CD4-positive, alpha-beta T cell (primary cell): ENCODE results near the gene TLX3. TPM values are rescaled to one million over a fixed set of nuclear protein-coding genes. Genes with fewer than 3 reads are reported as not detected.

Experiments used
- ATAC-seq: fragments of 200-7000 bp; cut with Tn5 transposase; one replicate; pipeline ENCODE4 v1.10.0; 2022; ENCODE audit warnings: mild to moderate bottlenecking; ENCODE audit not compliant: poor library complexity
- CTCF ChIA-PET: fragments of 350-600 bp; sonication (Branson Sonifier 250); formaldehyde crosslinking; loops from one replicate; lab custom pipeline; 2021; ENCODE audit warnings: antibody characterized with exemption, inconsistent platforms; lab: Charles Lee
- POLR2A ChIA-PET: fragments of 350-600 bp; sonication (Branson Sonifier 250); formaldehyde crosslinking; loops from one replicate; lab custom pipeline; 2021; ENCODE audit warnings: antibody characterized with exemption, inconsistent platforms; lab: Charles Lee
- DNase-seq, 14 experiments: peaks; one replicate each; pipeline ENCODE4 v3.0.0-alpha.2; 2013 to 2020; ENCODE audit warnings: mixed read lengths in 2 of 14
- H3K27ac ChIP-seq, 2 donors: one replicate each; pipeline versions ENCODE4 v1.5.1 to v1.7.0; 2013; ENCODE audit warnings: low read length in 2 of 2, low read depth in 1 of 2, mild to moderate bottlenecking in 1 of 2
- H3K27me3 ChIP-seq, 2 experiments: 1 replicate in 1 of 2; 2 replicates in 1 of 2; pipeline versions ENCODE4 v1.6.1 to v1.7.0; 2013; ENCODE audit warnings: low read length in 2 of 2, control low read depth in 1 of 2, mild to moderate bottlenecking in 1 of 2, moderate library complexity in 1 of 2; ENCODE audit not compliant: insufficient read depth in 2 of 2, control insufficient read depth in 1 of 2
- H3K36me3 ChIP-seq: one replicate; pipeline ENCODE4 v1.6.1; 2013; ENCODE audit warnings: low read length, control low read depth; ENCODE audit not compliant: insufficient read depth
- H3K4me1 ChIP-seq: one replicate; pipeline ENCODE4 v1.6.1; 2013; ENCODE audit warnings: low read length, control low read depth; ENCODE audit not compliant: insufficient read depth
- H3K4me3 ChIP-seq: one replicate; pipeline ENCODE4 v1.5.1; 2013; ENCODE audit warnings: mild to moderate bottlenecking, low read length, moderate library complexity
- H3K9me3 ChIP-seq, 2 experiments: 1 replicate in 1 of 2; 2 replicates in 1 of 2; pipeline versions ENCODE4 v1.6.1 to v1.7.0; 2013; ENCODE audit warnings: low read length in 2 of 2, mild to moderate bottlenecking in 2 of 2, control low read depth in 1 of 2, moderate library complexity in 1 of 2; ENCODE audit not compliant: control insufficient read depth in 1 of 2, insufficient read depth in 1 of 2
- H3K27ac Mint-ChIP-seq: one replicate; pipeline ENCODE4 v1.8.0; 2020; ENCODE audit warnings: mixed read lengths
- H3K27me3 Mint-ChIP-seq: one replicate; pipeline ENCODE4 v1.8.0; 2021; ENCODE audit warnings: mixed read lengths
- H3K36me3 Mint-ChIP-seq: one replicate; pipeline ENCODE4 v1.8.0; 2021; ENCODE audit warnings: low read depth, mixed read lengths
- H3K4me1 Mint-ChIP-seq: one replicate; pipeline ENCODE4 v1.8.0; 2021; ENCODE audit warnings: low read depth, mixed read lengths
- H3K4me3 Mint-ChIP-seq: one replicate; pipeline ENCODE4 v1.8.0; 2020; ENCODE audit warnings: mild to moderate bottlenecking, mixed read lengths
- H3K9me3 Mint-ChIP-seq: one replicate; pipeline ENCODE4 v1.8.0; 2020; ENCODE audit warnings: mixed read lengths
- intact Hi-C, 2 experiments: fragments of 100-400 bp; cut with DNase I in 1 of 2; cut with micrococcal nuclease in 1 of 2; formaldehyde crosslinking; loops; one replicate each; pipeline versions ENCODE4 v1.15.1 to v1.9.0; 2023 to 2025; cut with DNase I, micrococcal nuclease
- total RNA-seq, 174 experiments: library from RNA in 2 of 174; stranded (reverse) in 2 of 174; gene quantifications; one replicate each; pipeline ENCODE4 v1.2.3 and lab custom pipeline; 2021 to 2026
- TF ChIP-seq, protein P1 (sequence below): fragments of 200-600 bp; IDR thresholded peaks from one replicate; pipeline ENCODE4 v1.8.0; 2022; ENCODE audit warnings: antibody characterized with exemption, mild to moderate bottlenecking

The TLX3 gene
- total RNA-seq, 2 experiments from 2014 or later, result not detected

DNA sequence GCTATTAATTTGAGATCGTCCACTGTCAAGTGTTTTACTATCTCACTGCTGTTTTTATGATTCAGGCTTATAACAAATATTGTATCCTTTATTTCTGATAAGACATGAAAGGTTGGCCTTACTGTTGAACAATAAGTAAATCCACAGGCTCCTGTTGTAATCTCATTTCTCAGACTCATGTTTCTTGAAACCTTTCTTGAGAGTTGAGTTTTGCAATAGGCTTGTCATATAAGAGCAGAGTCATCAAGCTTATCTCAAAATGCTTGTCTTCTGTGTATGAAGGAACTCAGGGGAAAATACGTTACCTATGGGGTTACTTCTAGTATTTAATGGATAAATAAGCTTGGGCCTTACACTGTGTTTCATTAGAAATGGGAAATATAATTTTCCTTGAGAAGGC, 9.2 kb upstream of the TLX3 start:
- H3K36me3 ChIP-seq, result no peaks in the 10 kb centered on the region
- H3K9me3 ChIP-seq, result no peaks in the 10 kb centered on the region
- Mint-ChIP-seq H3K27me3 (peaks cover 57% of the 10 kb centered on the region), H3K27ac (no peak overlapping the region), H3K9me3 (no peaks in the 10 kb centered on the region), H3K4me1 (no peaks in the 10 kb centered on the region), H3K4me3 (no peak overlapping the region), H3K36me3 (no peaks in the 10 kb centered on the region)
- H3K27me3 ChIP-seq, result peaks cover 15 to 17% of the 10 kb centered on the region in 2 experiments
- POLR2A ChIA-PET, result no interaction called here
- TF ChIP-seq, protein P1, sequence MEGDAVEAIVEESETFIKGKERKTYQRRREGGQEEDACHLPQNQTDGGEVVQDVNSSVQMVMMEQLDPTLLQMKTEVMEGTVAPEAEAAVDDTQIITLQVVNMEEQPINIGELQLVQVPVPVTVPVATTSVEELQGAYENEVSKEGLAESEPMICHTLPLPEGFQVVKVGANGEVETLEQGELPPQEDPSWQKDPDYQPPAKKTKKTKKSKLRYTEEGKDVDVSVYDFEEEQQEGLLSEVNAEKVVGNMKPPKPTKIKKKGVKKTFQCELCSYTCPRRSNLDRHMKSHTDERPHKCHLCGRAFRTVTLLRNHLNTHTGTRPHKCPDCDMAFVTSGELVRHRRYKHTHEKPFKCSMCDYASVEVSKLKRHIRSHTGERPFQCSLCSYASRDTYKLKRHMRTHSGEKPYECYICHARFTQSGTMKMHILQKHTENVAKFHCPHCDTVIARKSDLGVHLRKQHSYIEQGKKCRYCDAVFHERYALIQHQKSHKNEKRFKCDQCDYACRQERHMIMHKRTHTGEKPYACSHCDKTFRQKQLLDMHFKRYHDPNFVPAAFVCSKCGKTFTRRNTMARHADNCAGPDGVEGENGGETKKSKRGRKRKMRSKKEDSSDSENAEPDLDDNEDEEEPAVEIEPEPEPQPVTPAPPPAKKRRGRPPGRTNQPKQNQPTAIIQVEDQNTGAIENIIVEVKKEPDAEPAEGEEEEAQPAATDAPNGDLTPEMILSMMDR, result no peak
- no peak for DNase-seq
- no peak for ATAC-seq
- no peak overlapping the region for H3K27ac ChIP-seq
- H3K4me1 ChIP-seq, result no peaks in the 10 kb centered on the region
- no peak overlapping the region for H3K4me3 ChIP-seq
- intact Hi-C loops, result no loop called here
- CTCF ChIA-PET, result no interaction called here

DNA sequence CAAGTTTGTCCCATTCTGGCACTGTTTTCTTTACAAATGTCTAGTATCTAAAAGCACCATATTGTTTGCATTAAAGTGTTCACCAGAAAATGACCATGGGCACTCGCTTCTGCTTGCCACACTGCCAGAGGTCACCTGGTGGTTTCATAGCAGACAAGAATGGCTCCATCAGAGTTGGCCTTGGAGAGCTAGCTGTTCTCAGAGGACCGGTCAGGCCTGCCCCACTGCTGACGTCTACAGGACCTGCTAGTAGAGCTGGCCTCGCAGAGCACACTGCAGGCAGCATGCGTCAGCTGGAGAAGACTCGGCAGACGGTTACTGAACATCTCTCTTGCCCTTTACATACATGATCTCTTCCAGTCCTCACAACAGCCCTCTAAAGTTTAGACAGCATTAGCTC, 8.7 kb upstream of the TLX3 start:
- ATAC-seq, result no peak
- no peaks in the 10 kb centered on the region for H3K36me3 Mint-ChIP-seq
- H3K4me1 Mint-ChIP-seq, result no peaks in the 10 kb centered on the region
- H3K27ac ChIP-seq, result no peak overlapping the region
- H3K9me3 ChIP-seq, result no peaks in the 10 kb centered on the region
- no peak for DNase-seq
- CTCF ChIA-PET, result no interaction called here
- H3K4me3 ChIP-seq, result no peak overlapping the region
- peaks cover 62% of the 10 kb centered on the region for H3K27me3 Mint-ChIP-seq
- no peak overlapping the region for H3K27ac Mint-ChIP-seq
- peaks cover 18 to 22% of the 10 kb centered on the region in 2 experiments for H3K27me3 ChIP-seq
- intact Hi-C loops, result no loop called here
- POLR2A ChIA-PET, result no interaction called here
- no peaks in the 10 kb centered on the region for H3K4me1 ChIP-seq
- TF ChIP-seq, protein P1, result no peak
- H3K4me3 Mint-ChIP-seq, result no peak overlapping the region
- H3K9me3 Mint-ChIP-seq, result no peaks in the 10 kb centered on the region
- H3K36me3 ChIP-seq, result no peaks in the 10 kb centered on the region

DNA sequence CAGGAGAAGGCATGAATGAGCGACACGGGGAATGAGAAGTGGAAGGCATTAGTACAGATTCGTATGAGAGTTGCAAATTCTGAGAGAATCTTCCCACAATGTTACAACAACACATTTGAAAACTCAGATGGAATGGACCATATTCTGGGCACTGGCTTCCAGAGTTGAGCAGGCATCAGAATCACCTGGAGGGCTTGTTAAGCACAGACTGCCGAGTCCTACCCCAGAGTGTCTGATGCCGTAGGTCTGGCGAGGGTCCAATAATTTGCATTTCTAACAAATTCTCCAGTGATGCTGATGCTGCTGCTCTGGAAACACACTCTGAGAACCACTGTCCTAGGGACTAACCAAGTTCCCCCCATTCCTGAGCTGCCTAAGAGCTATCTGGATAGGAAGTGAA, 2.9 kb upstream of the TLX3 start:
- ATAC-seq (no peak), DNase-seq (no peak)
- intact Hi-C loops, result no loop called here
- TF ChIP-seq, protein P1, result no peak
- Histone ChIP-seq H3K4me1 (peaks cover 19% of the 10 kb centered on the region), H3K27ac (no peak overlapping the region), H3K9me3 (peaks cover 0 to 23% of the 10 kb centered on the region in 2 experiments), H3K36me3 (no peaks in the 10 kb centered on the region), H3K4me3 (no peak overlapping the region), H3K27me3 (peaks cover 54 to 74% of the 10 kb centered on the region in 2 experiments)
- ChIA-PET CTCF (no interaction called here), POLR2A (no interaction called here)
- peaks cover 5% of the 10 kb centered on the region for H3K4me1 Mint-ChIP-seq
- H3K4me3 Mint-ChIP-seq, result no peak overlapping the region
- no peaks in the 10 kb centered on the region for H3K9me3 Mint-ChIP-seq
- no peak overlapping the region for H3K27ac Mint-ChIP-seq
- peaks cover 75% of the 10 kb centered on the region for H3K27me3 Mint-ChIP-seq
- no peaks in the 10 kb centered on the region for H3K36me3 Mint-ChIP-seq
